ENCODE measurements around the gene ASPSCR1. TPM values are rescaled to one million over a fixed set of nuclear protein-coding genes. Genes with fewer than 3 reads are reported as not detected.
A peak's percentile ranks its signal among the peaks of the same experiment; 100 is the strongest.

ASPSCR1 gene
- total and polyA plus RNA-seq, 2 of the 13 experiments (the other 11 are each of a cell fraction or from before 2014, with no cell fraction given) = 274 to 314 TPM

DNA sequence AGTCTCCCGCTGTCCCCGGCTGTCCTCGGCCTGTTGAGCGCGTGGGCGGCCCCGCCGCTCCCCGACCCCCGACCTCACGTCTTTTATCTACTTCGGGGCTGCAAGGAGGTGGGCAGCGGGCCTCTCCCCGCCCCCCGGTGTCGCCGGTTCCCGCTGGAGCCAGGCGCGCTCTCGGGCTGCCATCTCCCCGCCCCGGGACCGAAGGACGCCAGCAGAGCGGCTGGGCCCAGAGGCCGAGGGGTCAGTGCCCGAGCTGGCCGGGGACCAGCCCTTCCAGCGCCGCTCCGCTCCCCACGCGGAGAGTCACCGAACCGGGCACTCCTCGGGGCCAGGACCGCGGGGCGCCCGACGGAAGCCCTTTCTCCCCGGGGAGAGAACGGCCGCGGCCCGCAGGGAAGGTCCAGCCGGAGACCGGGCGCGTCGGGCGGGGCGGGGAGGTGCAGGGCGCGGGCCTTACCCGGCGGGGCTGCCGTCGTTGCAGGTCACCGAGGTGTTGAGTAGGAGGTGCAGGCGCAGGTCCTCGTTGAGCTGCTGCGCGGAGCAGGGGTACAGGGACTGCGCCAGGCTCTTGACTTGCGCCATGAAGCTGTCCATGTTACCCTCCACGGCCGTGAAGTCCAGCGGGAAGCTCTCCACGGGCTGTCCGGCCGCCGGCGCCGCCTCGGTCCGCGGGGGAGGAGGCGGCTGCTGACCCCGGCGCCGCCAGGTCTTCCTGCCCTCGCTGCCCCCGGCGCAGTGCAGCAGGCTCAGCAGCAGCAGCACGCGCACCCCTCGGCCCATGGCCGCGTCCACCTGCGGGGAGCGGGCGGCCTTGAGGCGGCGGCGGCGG is 17.1 kb upstream of the ASPSCR1 start (continued):
- 0 out of 2 replicates have a peak, but pooled peaks have one; percentile 25 for TF ChIP-seq PAWR (CRISPR knock-in tag; IDR thresholded peaks at IDR 0.05; ENCODE audit: borderline replicate concordance)
- no peak; the same call in 1 of the 2 replicates for TF ChIP-seq ZNF451 (CRISPR knock-in tag; IDR thresholded peaks at IDR 0.05)
- no peak for TF ChIP-seq ZNF34 (CRISPR knock-in tag; IDR thresholded peaks at IDR 0.05; ENCODE audit: borderline replicate concordance)
- 0 out of 2 replicates have a peak, but pooled peaks have one; percentile 31 for TF ChIP-seq ZNF678 (CRISPR knock-in tag; IDR thresholded peaks at IDR 0.05)
- TF ChIP-seq, protein P1, sequence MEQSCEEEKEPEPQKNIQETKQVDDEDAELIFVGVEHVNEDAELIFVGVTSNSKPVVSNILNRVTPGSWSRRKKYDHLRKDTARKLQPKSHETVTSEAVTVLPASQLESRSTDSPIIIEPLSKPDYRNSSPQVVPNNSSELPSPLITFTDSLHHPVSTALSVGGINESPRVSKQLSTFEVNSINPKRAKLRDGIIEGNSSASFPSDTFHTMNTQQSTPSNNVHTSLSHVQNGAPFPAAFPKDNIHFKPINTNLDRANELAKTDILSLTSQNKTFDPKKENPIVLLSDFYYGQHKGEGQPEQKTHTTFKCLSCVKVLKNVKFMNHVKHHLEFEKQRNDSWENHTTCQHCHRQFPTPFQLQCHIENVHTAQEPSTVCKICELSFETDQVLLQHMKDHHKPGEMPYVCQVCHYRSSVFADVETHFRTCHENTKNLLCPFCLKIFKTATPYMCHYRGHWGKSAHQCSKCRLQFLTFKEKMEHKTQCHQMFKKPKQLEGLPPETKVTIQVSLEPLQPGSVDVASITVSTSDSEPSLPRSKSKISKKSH (CRISPR knock-in tag; IDR thresholded peaks at IDR 0.05; ENCODE audit: borderline replicate concordance) = 0 out of 2 replicates have a peak, but pooled peaks have one; percentile 43
- 0 out of 2 replicates have a peak, but pooled peaks have one; percentile 1 for TF ChIP-seq PRMT3 (CRISPR knock-in tag; IDR thresholded peaks at IDR 0.05; ENCODE audit: borderline replicate concordance, low read depth)
- TF ChIP-seq ETV5 (CRISPR knock-in tag; IDR thresholded peaks at IDR 0.05; ENCODE audit: borderline replicate concordance) = 0 out of 2 replicates have a peak, but pooled peaks have one; percentile 36
- TF ChIP-seq ZNF841 (CRISPR knock-in tag; IDR thresholded peaks at IDR 0.05; ENCODE audit: borderline replicate concordance) = peak; percentile 66; the same call in 1 of the 2 replicates
- no peak for TF ChIP-seq FOSL1 (CRISPR knock-in tag; IDR thresholded peaks at IDR 0.05; ENCODE audit: borderline replicate concordance)
- TF ChIP-seq SMAD9 (CRISPR knock-in tag; IDR thresholded peaks at IDR 0.05) = peak; percentile 84; the same call in 1 of the 2 replicates
- TF ChIP-seq HNRNPK (IDR thresholded peaks at IDR 0.05; ENCODE audit: low read depth, low read length, poor library complexity, severe bottlenecking) = peak; percentile 58
- peak; percentile 29 for TF ChIP-seq SPEN (CRISPR knock-in tag; IDR thresholded peaks at IDR 0.05; ENCODE audit: low read depth)
- no peak for TF ChIP-seq ELF1 (CRISPR knock-in tag; IDR thresholded peaks at IDR 0.05)
- TF ChIP-seq TAF1 (CRISPR knock-in tag; IDR thresholded peaks at IDR 0.05) = peak; percentile 71; the same call in 1 of the 2 replicates
- no peak for TF ChIP-seq CBX5 (CRISPR knock-in tag; IDR thresholded peaks at IDR 0.05; ENCODE audit: borderline replicate concordance)
- TF ChIP-seq, protein P2, sequence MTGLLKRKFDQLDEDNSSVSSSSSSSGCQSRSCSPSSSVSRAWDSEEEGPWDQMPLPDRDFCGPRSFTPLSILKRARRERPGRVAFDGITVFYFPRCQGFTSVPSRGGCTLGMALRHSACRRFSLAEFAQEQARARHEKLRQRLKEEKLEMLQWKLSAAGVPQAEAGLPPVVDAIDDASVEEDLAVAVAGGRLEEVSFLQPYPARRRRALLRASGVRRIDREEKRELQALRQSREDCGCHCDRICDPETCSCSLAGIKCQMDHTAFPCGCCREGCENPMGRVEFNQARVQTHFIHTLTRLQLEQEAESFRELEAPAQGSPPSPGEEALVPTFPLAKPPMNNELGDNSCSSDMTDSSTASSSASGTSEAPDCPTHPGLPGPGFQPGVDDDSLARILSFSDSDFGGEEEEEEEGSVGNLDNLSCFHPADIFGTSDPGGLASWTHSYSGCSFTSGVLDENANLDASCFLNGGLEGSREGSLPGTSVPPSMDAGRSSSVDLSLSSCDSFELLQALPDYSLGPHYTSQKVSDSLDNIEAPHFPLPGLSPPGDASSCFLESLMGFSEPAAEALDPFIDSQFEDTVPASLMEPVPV (CRISPR knock-in tag; IDR thresholded peaks at IDR 0.05) = peak; percentile 75; the same call in 1 of the 2 replicates
- 0 out of 2 replicates have a peak, but pooled peaks have one; percentile 18 for TF ChIP-seq ZNF274 (CRISPR knock-in tag; IDR thresholded peaks at IDR 0.05)
- TF ChIP-seq TGIF2 (CRISPR knock-in tag; IDR thresholded peaks at IDR 0.05) = peak; percentile 69; the same call in 1 of the 2 replicates
- peak; percentile 32; the same call in 1 of the 2 replicates for TF ChIP-seq SALL1 (CRISPR knock-in tag; IDR thresholded peaks at IDR 0.05)
- TF ChIP-seq, protein P3, sequence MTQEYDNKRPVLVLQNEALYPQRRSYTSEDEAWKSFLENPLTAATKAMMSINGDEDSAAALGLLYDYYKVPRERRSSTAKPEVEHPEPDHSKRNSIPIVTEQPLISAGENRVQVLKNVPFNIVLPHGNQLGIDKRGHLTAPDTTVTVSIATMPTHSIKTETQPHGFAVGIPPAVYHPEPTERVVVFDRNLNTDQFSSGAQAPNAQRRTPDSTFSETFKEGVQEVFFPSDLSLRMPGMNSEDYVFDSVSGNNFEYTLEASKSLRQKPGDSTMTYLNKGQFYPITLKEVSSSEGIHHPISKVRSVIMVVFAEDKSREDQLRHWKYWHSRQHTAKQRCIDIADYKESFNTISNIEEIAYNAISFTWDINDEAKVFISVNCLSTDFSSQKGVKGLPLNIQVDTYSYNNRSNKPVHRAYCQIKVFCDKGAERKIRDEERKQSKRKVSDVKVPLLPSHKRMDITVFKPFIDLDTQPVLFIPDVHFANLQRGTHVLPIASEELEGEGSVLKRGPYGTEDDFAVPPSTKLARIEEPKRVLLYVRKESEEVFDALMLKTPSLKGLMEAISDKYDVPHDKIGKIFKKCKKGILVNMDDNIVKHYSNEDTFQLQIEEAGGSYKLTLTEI (CRISPR knock-in tag; conservative IDR thresholded peaks at IDR 0.05) = no peak
